RWPE2 (cell line): ENCODE measurements around the gene RHOJ.

Experiments
- ATAC-seq: fragments of 200-7000 bp; cut with Tn5 transposase; 3 replicates; pipeline ENCODE4 v1.9.1; 2021; ENCODE audit warnings: low read depth
- DNase-seq: peaks from one replicate; pipeline ENCODE4 v3.0.0-alpha.2; 2020; ENCODE audit warnings: low spot score
- H3K27ac ChIP-seq: fragments of 450-650 bp; 2 replicates; pipeline ENCODE4 v1.5.1; 2017; ENCODE audit warnings: mild to moderate bottlenecking; ENCODE audit not compliant: poor library complexity, severe bottlenecking
- H3K27me3 ChIP-seq: fragments of 250-450 bp; sonication (Bioruptor Pico); 2 replicates; pipeline ENCODE4 v1.5.1; 2021; ENCODE audit warnings: mild to moderate bottlenecking, moderate library complexity; ENCODE audit not compliant: insufficient read depth, poor library complexity, severe bottlenecking
- H3K36me3 ChIP-seq: fragments of 250-450 bp; sonication (Bioruptor Pico); 2 replicates; pipeline ENCODE4 v1.5.1; 2020; ENCODE audit warnings: low read depth, mild to moderate bottlenecking, moderate library complexity
- H3K4me1 ChIP-seq: fragments of 250-450 bp; sonication (Bioruptor Pico); 2 replicates; pipeline ENCODE4 v1.5.1; 2021; ENCODE audit warnings: mild to moderate bottlenecking, moderate library complexity; ENCODE audit not compliant: insufficient read depth, poor library complexity, severe bottlenecking
- H3K4me3 ChIP-seq: fragments of 250-450 bp; sonication (Bioruptor Pico); 2 replicates; pipeline ENCODE4 v1.5.1; 2021; ENCODE audit warnings: mild to moderate bottlenecking, moderate library complexity; ENCODE audit not compliant: severe bottlenecking
- H3K9me3 ChIP-seq: fragments of 250-450 bp; sonication (Bioruptor Pico); 2 replicates; pipeline ENCODE4 v1.5.1; 2021; ENCODE audit warnings: mild to moderate bottlenecking, moderate library complexity; ENCODE audit not compliant: severe bottlenecking
- CTCF ChIP-seq: fragments of 450-650 bp; IDR thresholded peaks from one replicate; pipeline ENCODE4 v1.5.1; 2017; ENCODE audit warnings: mild to moderate bottlenecking, moderate library complexity; ENCODE audit not compliant: poor library complexity, severe bottlenecking

RHOJ gene

GRCh38 chr14:63241096-63241495, 36.9 kb downstream of the RHOJ start:
- Histone ChIP-seq H3K4me1 (no peaks in the 10 kb centered on the region), H3K27me3 (no peaks in the 10 kb centered on the region), H3K4me3 (no peak overlapping the region), H3K27ac (no peak overlapping the region), H3K9me3 (no peaks in the 10 kb centered on the region), H3K36me3 (no peaks in the 10 kb centered on the region)
- no peak for DNase-seq
- no peak for TF ChIP-seq CTCF
- no peak for ATAC-seq

- Histone ChIP-seq H3K4me1 (no peaks in the 10 kb centered on the region), H3K27me3 (no peaks in the 10 kb centered on the region), H3K27ac (no peak overlapping the region), H3K4me3 (no peak overlapping the region), H3K36me3 (no peaks in the 10 kb centered on the region), H3K9me3 (no peaks in the 10 kb centered on the region)
- DNase-seq (no peak), ATAC-seq (no peak)
- no peak for TF ChIP-seq CTCF
These were observed 39.4 kb downstream of the RHOJ start for GRCh38 chr14:63243646-63244045.

- Histone ChIP-seq H3K27me3 (no peaks in the 10 kb centered on the region), H3K9me3 (no peaks in the 10 kb centered on the region), H3K36me3 (no peaks in the 10 kb centered on the region), H3K4me1 (no peaks in the 10 kb centered on the region), H3K27ac (no peak overlapping the region), H3K4me3 (no peak overlapping the region)
- TF ChIP-seq CTCF = no peak
- no peak for ATAC-seq
- no peak for DNase-seq
These were observed 41.6 kb downstream of the RHOJ start for GRCh38 chr14:63245893-63246292.

- Histone ChIP-seq H3K27me3 (no peaks in the 10 kb centered on the region), H3K27ac (no peak overlapping the region), H3K9me3 (no peaks in the 10 kb centered on the region), H3K4me1 (no peaks in the 10 kb centered on the region), H3K4me3 (no peak overlapping the region), H3K36me3 (no peaks in the 10 kb centered on the region)
- ATAC-seq = no peak
- no peak for TF ChIP-seq CTCF
- no peak for DNase-seq
These were observed 44.0 kb downstream of the RHOJ start for GRCh38 chr14:63248211-63248610.

GRCh38 chr14:63249092-63249491, 44.8 kb downstream of the RHOJ start:
- Histone ChIP-seq H3K36me3 (no peaks in the 10 kb centered on the region), H3K27ac (no peak overlapping the region), H3K9me3 (no peaks in the 10 kb centered on the region), H3K4me3 (no peak overlapping the region), H3K27me3 (no peaks in the 10 kb centered on the region), H3K4me1 (no peaks in the 10 kb centered on the region)
- ATAC-seq = no peak
- no peak for TF ChIP-seq CTCF
- DNase-seq = no peak
